GM19438 (cell line): ENCODE data around the gene ZG16B.

Source experiments
- ATAC-seq: cut with Tn5 transposase; IDR thresholded peaks from one replicate; pipeline ENCODE4 v1.9.1; 2021; ENCODE audit warnings: low read depth; ENCODE audit not compliant: unreplicated experiment

ZG16B gene

DNA sequence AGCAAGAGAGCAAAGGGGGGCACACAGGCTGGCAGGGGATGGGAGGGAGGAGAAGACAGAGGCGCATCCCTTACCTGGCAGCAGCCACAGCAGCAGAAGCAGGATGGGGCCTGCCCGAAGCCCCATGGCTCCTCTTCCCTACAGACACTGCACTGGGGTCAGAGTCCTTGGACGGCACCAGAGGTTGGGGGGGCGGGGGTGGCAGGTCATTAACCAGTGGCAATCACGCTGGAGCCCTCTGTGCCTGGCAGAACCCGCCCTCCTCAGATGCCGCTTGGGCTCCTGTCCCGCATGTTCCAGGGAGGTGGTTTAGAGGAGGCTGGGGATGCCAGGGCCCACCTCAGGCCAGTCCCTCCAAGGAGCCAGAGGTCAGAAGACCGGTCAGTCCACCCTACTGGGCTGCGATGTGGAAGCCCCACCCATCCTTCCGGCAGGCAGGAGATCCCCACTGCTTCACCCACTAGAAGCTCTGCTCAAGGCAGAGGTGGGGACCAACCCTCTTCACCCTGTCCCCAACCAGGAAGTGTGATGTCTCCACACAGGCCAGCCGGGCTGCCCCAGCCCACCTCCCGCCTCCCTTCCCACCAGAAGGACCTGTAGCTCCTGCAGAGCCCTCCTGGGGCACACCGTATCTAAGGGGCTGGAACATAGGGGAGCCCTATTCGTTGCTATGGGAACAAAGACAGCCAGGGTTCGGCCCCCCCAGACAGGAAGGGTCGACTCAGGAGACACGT is 11.7 kb downstream of the ZG16B start:
- no peak for ATAC-seq

DNA sequence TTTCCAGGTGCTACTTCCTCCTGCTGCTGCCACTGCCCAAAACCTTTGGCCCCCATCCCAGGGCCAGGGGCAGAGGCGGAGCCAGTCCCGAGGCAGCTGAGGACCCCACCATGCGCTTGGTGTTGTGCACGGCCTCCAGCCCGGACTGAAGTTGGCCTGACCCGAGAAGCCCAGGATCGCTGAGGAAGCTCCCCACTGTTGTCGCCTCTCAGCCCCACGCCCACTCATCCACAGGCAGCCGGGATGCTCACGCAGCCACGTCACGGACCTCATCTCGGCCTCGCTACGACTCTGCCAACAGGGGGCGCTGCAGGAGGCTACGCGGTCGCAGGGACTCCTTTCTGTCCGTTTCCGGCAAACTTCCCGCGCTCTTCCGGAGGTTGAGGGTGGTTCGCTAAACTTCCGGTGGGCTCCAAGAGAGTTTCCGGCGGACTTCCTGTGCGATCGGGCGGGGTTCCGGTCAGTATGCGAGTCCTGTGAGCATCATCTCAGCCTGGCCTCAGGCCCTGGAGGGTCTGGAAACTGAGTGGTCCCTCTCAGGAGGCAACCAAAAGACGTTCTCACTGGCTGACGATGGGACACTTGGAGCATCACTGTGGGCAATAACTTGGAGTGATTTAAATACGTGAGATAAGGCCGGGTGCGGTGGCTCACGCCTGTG is 12.4 kb downstream of the ZG16B start:
- no peak for ATAC-seq

DNA sequence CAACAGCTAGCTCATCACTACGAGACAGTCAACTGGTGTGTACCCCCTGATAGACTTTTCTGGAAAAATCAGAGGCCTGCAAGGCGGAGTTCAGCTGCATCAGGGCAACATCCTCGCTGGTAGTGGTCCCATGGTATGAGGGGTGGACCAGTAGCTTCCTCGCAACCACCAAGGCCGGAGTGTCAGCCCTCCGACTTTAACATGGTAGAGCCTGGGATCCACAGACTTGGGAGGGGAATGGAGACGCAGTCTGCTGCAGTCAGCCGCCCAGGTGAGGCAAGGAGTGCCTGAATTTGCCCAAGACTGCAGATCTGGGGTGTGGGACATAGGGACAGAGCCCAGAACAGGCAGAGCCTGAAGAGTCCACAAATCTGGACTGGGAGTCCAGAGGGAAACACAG is 13.4 kb downstream of the ZG16B start:
- no peak for ATAC-seq

DNA sequence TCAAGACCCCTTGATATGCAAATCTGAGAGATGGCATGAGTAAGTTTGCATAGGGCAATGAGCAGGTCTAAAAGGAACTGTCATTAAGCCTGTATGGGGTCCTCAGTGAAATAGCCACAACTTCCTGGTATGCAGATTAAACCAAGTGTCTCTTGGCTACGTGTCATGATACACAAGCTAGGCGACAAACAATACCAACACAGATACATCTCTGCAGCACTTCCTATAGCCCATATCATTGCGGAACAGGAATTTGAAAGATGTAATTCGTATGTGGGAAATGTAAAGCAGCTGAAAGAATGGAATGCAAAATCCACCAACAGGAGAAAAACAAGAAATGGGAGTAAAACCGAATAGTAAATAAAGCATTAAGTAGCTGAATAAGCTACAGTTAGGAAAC is 15.0 kb downstream of the ZG16B start:
- no peak for ATAC-seq

DNA sequence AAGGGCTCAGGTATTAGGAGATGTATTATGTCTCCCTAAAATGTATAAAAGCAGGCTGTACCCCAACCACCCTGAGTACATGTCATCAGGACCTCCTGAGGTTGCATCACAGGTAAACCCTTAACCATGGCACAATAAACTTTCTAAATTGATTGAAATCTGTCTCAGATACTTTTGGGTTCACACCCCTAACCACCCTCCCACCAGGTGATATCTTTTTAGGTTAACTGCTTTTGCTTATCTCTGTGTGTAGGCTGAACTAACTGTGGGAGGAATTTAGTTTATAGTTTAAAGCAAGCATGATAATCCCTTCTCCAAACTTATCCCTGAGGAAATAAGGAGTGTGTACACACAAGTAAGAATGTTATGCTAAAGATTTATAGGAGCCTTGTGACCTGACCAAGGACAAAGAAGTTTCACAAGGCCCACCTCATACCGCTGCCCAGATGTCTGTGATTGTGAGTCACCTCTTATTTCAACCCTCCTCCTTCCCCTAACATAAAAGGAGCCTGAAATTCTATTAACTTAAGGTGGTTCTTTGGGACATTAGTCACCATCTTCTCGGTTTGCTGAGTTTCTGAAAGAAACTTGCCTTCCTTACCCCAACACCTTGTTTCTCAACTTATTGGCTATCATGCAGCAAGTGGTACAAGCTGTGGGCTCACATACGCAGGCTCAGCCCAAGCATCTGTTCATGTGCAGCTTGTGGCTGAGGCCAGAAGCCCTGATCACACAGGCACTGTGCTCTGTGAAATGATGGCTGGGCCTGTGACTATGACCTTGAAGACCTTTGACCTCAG is 16.6 kb downstream of the ZG16B start:
- ATAC-seq = no peak

DNA sequence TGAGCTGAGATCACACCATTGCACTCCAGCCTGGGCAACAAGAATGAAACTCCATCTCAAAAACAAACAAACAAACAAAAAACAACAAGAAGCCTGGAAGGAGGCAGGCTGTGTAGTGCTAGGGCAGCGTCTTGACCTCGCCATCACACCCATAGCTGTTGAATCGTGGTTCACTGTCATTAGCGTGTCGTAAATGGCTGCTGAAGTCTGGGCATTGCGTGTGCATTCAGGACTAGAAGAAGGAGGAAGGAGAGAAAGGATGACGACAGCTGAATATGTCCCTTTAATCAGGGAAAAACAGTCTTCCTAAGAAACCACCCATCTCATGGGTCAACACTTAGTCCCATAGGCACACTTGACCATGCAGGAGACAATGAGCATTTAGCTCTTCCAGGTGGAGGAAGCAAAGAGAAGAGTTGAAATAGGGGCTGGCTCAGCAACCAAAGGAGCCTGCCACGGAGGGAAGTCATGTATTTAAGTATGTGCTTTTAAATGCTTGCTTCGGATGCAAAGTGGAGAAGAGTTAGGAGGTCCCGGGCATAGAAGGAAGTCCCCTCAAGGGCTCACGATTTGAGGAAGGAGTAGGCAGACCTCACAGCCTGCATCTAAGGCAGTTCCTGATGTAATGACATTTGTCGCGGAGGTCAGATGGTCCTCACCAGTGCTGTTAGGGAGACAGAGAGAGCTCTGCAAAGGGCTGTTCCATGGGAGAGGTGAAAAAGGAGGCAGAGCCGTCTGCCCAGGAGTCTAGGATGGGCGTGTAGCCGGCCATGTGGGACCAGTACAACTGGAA is 19.0 kb downstream of the ZG16B start:
- ATAC-seq = no peak

DNA sequence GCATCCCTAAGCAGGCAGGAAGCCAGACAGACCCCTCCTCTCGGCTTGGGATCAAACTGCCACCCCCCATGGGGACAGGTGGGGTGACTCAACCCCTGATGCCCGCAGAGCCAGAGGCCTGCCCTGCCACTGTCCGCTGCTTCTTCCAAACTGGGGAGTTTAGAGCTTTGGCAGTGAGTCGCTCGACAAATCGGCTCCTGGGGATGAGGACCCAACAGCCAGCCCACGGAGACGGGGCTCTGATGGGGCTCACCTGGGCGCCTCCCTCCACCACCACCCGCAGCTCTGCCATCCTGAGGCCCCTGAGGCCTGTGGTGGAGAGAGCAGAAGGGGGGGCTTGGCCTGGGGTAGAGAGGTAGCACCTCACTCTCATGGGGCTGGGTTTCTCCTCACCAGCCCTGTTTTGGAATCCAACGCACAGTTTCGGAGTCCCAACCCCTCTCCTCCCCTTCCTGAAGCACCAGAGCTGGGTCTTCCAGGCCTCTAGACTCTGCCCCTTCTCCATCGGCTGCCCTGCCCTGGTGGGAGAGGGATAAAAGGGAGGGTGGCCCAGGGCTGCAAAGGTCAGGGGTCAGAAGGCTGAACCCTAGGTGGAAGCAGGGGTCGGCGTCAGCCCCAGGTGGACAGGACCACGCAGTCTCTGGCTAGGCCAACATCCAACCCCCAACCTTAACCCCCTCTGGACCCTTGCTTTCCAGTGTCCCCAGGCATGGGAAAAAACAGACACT is 22.1 kb downstream of the ZG16B start:
- no peak for ATAC-seq

DNA sequence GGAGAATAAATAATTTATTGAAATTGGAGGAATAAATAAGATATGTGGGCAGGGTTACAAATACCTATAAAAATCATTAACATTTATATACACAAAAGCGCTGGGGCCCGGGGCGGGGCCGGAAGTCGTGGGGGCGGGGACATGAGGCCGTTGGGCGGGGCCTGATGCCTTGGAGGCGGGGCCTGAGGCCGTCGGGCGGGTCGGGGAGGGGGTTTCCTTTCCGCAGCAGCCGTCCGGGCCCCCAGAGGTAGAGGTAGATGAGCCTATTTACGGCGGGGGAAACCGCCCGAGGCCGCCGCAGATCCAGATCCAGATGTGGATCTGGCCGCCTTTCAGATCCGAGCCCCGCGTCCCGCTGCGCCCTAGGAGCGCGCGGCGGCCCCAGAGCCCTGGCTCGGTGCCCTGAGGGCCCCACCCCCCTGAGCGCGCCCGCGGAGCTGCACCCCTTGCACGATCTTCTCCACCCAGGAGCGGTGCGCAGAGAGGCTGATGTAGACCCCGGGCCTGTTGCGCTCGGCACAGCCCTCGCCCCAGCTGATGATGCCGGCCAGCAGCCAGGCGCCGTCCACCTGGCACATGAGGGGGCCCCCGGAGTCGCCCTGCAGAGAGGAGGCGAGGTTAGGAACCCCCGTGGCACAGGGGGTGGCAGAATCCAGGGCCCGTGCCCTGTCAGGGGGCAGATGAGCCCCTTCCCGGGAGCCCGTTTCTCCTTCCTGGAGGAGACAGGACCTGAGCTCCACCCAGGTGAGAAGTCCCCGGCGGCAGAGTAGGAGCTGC is 22.8 kb downstream of the ZG16B start:
- ATAC-seq = no peak

DNA sequence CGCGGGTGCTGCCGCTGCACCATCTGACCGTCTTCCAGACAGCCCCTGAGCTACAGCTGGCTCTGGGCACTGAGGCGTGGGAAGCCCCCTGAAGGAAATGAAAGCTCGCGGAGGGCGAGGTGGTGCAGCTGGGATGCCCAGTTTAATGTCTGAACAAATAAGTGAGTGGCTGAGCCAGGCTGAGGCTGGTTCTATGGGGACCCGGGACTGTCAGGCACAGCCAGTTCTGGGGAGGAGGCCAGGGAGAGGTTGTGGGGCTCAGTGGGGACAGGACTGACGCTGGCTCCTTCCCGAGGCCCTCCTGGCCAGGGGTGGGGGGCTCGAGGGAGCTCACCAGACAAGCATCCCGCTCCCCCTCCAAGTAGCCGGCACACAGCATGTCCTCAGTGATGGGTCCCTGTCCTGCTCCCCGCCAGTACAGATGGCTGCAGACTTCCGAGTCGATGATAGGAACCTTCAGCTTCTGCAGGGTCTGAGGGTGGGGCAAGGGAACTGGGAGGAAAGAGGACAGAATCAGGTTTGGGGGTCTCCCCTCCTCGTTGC is 23.5 kb downstream of the ZG16B start:
- ATAC-seq = no peak

DNA sequence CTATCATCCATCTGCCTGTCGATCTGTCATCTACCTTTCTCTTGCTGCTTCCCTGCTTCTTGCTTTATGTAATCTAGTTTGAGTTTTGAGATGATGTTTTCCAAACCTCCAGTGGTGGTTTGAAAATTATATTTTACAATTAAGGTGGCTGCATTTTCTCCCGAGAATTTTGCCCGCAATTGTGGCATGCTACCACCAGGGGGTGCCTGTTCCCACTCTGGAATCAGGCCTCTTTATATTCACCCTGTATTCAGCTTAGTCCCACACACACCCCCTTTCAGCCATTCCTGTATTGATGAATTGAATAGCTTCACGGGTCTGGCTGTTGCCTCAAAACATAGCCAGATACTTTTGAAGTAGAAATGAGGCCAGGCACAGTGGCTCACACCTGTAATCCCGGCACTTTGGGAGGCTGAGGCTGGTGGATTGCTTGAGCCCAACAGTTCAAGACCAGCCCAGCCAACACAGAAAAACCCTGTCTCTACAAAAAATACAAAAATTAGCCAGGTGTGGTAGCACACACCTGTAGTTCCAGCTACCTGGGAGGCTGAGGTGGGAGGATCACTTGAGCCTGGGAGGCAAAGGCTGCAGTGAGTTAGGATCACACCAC is 24.7 kb downstream of the ZG16B start:
- no peak for ATAC-seq

DNA sequence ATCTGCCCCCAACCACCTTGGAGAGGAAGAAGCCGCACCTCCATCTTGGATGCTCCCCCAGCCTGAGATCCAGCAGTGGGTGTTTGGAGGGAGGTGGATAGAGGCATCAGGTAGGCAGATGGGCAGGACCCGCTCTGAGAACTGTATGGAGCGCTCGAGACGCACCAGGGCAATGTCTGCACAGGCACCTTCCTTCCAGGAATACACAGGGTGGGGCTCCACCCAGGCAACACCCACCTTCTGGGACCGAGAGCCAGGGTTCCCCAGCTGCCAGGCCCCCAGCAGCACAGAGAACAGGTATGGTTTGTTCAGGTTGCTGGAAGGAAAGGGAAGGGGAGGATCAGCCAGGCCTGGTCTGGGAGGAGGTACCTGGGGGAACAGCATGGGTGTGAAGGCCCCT is 25.4 kb downstream of the ZG16B start:
- no peak for ATAC-seq

DNA sequence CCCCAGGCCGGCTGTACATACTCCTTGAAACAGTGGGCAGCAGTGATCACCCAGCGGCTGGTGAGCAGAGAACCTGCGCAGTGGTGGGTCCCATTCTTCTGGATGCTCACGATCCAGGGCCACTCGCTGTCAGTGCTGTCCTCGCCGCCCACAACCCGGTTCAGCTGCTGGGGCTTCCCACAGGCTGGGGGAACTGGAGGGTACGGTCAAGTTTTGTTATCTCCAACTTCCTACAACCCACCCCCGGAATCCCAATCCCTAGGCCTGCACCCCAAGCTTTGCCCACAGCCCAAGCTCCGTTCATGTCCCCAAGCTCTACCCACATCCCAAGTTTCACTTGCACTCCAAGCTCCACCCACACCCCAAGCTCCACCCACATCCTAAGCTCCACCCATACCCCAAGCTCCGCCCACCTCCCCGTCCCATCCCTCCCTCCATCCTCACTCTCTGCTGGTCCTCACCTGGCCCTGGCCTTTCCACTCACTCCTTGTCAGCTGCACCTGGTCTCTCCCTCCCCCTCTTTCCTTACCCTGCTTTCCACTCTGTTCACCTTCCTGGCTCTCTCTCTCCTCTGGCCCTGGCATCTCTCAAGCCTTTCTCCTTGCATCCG is 26.1 kb downstream of the ZG16B start:
- no peak for ATAC-seq

DNA sequence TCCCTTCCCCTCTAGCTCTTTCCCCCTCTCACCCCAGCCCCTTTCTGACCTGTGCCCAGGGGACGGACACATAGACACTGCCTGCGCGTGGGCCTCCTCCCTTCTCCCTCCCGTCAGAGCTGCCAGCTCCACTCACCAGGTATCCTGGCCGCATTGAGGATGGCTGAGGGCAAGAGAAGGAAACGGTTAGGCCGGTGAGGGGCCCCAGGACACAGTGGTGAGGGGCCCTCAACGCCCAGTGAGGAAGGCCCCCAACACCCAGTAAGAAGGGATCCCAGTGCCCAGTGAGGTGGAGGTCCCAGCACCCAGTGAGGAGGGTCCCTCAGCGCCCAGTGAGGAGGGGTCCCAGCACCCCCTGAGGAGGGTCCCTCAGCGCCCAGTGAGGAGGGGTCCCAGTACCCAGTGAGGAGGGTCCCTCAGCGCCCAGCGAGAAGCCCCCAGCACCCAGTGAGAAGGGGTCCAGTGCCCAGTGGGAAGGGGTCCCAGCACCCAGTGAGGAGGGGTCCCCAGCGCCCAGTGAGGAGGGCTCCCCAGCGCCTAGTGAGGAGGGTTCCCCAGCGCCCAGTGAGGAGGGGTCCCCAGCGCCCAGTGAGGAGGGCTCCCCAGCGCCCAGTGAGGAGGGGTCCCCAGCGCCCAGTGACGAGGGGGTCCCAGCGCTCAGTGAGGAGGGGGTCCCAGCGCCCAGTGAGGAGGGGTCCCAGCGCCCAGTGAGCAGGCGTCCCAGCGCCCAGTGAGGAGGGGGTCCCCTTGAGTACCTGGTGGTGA is 26.8 kb downstream of the ZG16B start:
- ATAC-seq = no peak

DNA sequence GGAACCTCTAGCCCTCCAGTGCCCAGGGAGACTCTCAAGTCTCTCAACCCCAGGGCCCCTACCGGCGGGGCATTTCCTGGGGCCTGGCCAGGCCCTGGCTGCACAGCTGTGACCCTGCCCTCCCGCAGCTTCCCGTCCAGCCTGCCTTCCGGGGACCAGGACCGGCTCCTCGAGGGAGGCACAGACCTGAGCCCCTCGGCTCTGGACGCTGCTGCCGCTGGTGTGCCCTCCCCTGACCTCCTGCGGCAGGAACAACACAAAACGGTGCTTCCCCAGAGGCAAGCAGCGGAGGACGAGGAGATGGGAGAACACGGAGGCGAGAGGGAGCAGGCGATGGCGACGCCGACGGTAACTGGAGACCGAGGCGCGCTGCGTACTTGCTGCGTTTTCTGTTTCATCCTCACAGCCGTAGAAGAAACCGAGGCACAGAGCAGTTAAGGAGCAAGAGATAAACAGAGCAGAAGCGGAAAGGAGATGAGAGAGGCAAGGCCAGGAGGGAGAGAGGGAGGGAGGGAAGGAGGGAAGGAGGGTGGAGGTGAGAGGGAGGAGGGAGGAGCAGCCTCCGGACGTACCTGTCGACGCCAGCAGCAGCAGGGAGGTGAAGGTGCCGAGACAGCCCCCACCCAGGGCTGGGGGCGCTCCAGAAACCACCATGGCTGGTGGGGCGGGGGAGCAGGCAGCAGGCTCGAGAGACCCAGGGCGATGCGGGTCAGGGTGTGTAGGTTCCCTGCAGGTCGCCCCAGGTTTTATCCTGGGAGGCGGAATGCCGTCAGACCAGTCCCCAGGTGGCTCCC is 27.5 kb downstream of the ZG16B start, which contains the start of gene PRSS22:
PRSS22 (minus strand) TSS at position 720 of the 794 bp plus-strand sequence; CDS start at position 654, 66 bp downstream.
- ATAC-seq = no peak

DNA sequence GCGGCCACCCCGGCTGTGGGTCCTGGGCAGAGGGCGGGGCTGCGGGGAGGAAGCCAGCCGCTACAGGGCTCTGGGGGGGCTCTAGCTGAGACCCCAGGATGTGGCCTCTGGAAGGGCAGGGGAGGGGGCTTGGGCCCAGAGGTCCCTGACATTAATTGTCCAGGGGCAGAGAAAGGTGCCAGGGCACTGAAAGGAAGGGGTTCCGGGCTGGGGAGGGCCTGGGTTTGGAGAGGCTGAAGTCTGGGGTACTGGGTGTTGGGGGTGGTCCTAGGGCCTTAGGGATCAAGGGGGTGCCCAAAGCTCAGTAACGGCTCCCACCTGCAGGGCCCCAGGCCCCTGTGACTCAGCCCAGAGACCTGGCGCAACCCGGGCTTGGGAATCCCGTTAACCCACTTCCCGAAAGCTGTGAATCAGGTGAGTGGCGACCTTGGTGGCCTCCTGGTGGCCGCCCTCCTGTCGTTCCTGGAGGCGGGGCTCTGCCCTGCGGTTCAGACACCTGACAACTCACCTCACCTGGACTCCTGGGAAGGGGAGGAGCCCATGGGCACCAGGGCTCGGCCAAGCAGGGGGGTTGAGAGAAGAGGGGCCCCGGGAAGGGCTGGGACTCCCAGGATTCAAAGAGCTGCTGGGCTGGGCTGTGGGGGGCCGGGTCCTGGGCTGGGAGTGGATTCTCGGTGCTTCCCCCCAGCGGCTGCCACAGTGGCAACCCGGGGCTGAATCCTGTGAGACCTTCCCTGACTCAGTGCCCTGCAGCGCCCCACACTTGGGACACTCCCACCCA is 28.3 kb downstream of the ZG16B start:
- no peak for ATAC-seq

DNA sequence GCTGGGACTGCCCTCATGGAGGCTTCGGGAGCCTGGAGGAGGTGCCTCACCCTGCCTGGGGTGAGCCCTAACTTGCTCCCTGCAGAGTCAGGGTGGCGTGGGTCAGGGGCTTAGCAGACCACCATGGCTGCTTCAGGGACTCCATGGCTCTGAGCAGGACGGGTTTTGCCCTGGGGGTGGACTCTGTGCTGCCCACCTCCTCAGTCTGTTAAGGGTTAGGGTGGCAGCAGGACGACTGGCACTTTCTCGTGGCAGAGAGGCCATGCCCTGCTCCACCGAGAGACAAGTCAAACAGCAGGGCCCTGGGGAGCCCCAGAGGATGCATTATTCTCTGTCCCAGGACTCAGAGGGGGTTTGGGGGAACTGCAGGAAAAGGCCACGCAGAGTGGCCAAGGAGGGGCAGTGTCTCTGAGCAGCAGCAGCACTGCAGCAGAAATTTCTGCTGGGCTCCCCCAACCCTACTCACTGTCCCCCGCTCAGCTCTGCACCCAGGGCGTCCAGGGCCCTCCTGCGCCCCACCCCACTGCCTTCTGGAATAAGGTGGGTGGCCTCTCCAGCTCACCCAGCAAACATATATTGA is 29.7 kb downstream of the ZG16B start:
- ATAC-seq = no peak
